H1 (cell line): ENCODE results near the gene MOGAT3. TPM values are rescaled to one million over a fixed set of nuclear protein-coding genes. Genes with fewer than 3 reads are reported as not detected.

Experiments
- CTCF ChIA-PET: fragments of 300-600 bp; sonication (Branson Sonifier 250); formaldehyde crosslinking; loops from one replicate; lab custom pipeline; 2021; ENCODE audit not compliant: partially characterized antibody; lab: Charles Lee
- POLR2A ChIA-PET: fragments of 300-600 bp; sonication (Branson Sonifier 250); formaldehyde crosslinking; loops from one replicate; lab custom pipeline; 2021; ENCODE audit warnings: inconsistent platforms; ENCODE audit not compliant: partially characterized antibody; lab: Charles Lee
- DNase-seq, 2 experiments: peaks; one replicate each; pipeline versions ENCODE4 v3.0.0 to v3.0.0-alpha.2; 2010 to 2022; ENCODE audit warnings: low spot score in 2 of 2, low read depth in 1 of 2, mixed read lengths in 1 of 2
- FAIRE-seq: peaks from 2 replicates; lab custom pipeline; 2011; peaks lifted over from hg19 to GRCh38; lab: Jason Lieb, UNC
- H2AFZ ChIP-seq: 2 replicates; pipeline ENCODE4 v1.8.1; 2012; ENCODE audit warnings: low read length, inconsistent platforms
- H2AK5ac ChIP-seq: 2 replicates; pipeline ENCODE4 v1.6.1; 2013; ENCODE audit warnings: low read depth, low read length
- H2BK120ac ChIP-seq: replicated peaks from 2 replicates; pipeline ENCODE3; 2013; ENCODE audit warnings: low read depth, low read length, inconsistent platforms
- H2BK12ac ChIP-seq: 2 replicates; pipeline ENCODE4 v1.6.1; 2013; ENCODE audit warnings: low read depth, low read length
- H2BK15ac ChIP-seq: 2 replicates; pipeline ENCODE4 v1.6.1; 2013; ENCODE audit warnings: low read length
- H2BK20ac ChIP-seq: 2 replicates; pipeline ENCODE4 v1.6.1; 2013; ENCODE audit warnings: low read length
- H2BK5ac ChIP-seq: 2 replicates; pipeline ENCODE4 v1.6.1; 2013; ENCODE audit warnings: low read depth, low read length
- H3K14ac ChIP-seq: 2 replicates; pipeline ENCODE4 v1.6.1; 2013; ENCODE audit warnings: inconsistent platforms; ENCODE audit not compliant: insufficient read length
- H3K18ac ChIP-seq: 2 replicates; pipeline ENCODE4 v1.6.1; 2013; ENCODE audit warnings: low read length; ENCODE audit errors: extremely low read depth
- H3K23ac ChIP-seq: 2 replicates; pipeline ENCODE4 v1.6.1; 2013; ENCODE audit warnings: inconsistent platforms; ENCODE audit not compliant: insufficient read length
- H3K23me2 ChIP-seq: 2 replicates; pipeline ENCODE4 v1.6.1; 2013; ENCODE audit warnings: low read depth, low read length
- H3K27ac ChIP-seq: 2 replicates; pipeline ENCODE4 v1.6.1; 2011; ENCODE audit warnings: low read depth, low read length, inconsistent platforms
- H3K27me3 ChIP-seq, 4 experiments: replicated peaks in 1 of 4; 1 replicate in 1 of 4; 2 replicates in 3 of 4; pipeline versions ENCODE4 v1.6.1 to v1.8.1; 2011 to 2013; ENCODE audit warnings: low read length in 3 of 4, mild to moderate bottlenecking in 3 of 4, inconsistent platforms in 2 of 4, mixed read lengths in 2 of 4, moderate library complexity in 1 of 4; ENCODE audit not compliant: control insufficient read depth in 3 of 4, insufficient read depth in 3 of 4; ENCODE audit errors: extremely low read depth in 1 of 4
- H3K36me3 ChIP-seq, 4 experiments: 2 replicates each; pipeline versions ENCODE4 v1.6.1 to v1.8.1; 2011 to 2013; ENCODE audit warnings: mild to moderate bottlenecking in 4 of 4, low read length in 3 of 4, moderate library complexity in 2 of 4, control low read depth in 1 of 4, inconsistent platforms in 1 of 4; ENCODE audit not compliant: insufficient read depth in 4 of 4, control insufficient read depth in 2 of 4
- H3K4ac ChIP-seq: replicated peaks from 2 replicates; pipeline ENCODE3; 2013; ENCODE audit warnings: low read length, low read depth, mixed read lengths, inconsistent platforms; ENCODE audit not compliant: insufficient read length
- H3K4me1 ChIP-seq, 4 experiments: replicated peaks in 1 of 4; 1 replicate in 1 of 4; 2 replicates in 3 of 4; pipeline versions ENCODE4 v1.6.1 to v1.8.1; 2011 to 2013; ENCODE audit warnings: low read length in 3 of 4, inconsistent platforms in 2 of 4, mixed read lengths in 1 of 4; ENCODE audit not compliant: insufficient read depth in 4 of 4, control insufficient read depth in 3 of 4
- H3K4me2 ChIP-seq, 2 experiments: 2 replicates each; pipeline versions ENCODE4 v1.6.1 to v1.8.1; 2011 to 2013; ENCODE audit warnings: low read depth in 2 of 2, low read length in 2 of 2, control low read depth in 1 of 2, inconsistent platforms in 1 of 2, mild to moderate bottlenecking in 1 of 2; ENCODE audit not compliant: insufficient read depth in 1 of 2
- H3K4me3 ChIP-seq, 4 experiments: fragments of 200-600, 300-600 bp in 1 of 4; sonication (generic), shearing (Covaris generic), sonication (Bioruptor Twin) in 1 of 4; 2 replicates each; pipeline versions ENCODE4 v1.5.1 to v1.8.1; 2011 to 2016; ENCODE audit warnings: low read length in 4 of 4, low read depth in 3 of 4, control low read depth in 2 of 4, inconsistent platforms in 2 of 4, mild to moderate bottlenecking in 2 of 4, mixed read lengths in 1 of 4, moderate library complexity in 1 of 4; ENCODE audit not compliant: insufficient read depth in 2 of 4; ENCODE audit errors: extremely low read depth in 1 of 4
- H3K56ac ChIP-seq: replicated peaks from 2 replicates; pipeline ENCODE3; 2013; ENCODE audit warnings: low read depth, mild to moderate bottlenecking, mixed read lengths, low read length, inconsistent platforms; ENCODE audit not compliant: insufficient read length
- H3K79me1 ChIP-seq: 2 replicates; pipeline ENCODE4 v1.6.1; 2013; ENCODE audit warnings: low read depth, low read length, control low read depth
- H3K79me2 ChIP-seq, 2 experiments: 2 replicates each; pipeline versions ENCODE4 v1.6.1 to v1.8.1; 2012 to 2013; ENCODE audit warnings: low read length in 2 of 2, mild to moderate bottlenecking in 2 of 2, inconsistent platforms in 1 of 2; ENCODE audit not compliant: insufficient read depth in 2 of 2, control insufficient read depth in 1 of 2
- H3K9ac ChIP-seq, 4 experiments: replicated peaks in 1 of 4; 1 replicate in 1 of 4; 2 replicates in 3 of 4; pipeline versions ENCODE4 v1.6.1 to v1.8.1; 2011 to 2013; ENCODE audit warnings: low read depth in 3 of 4, low read length in 3 of 4, control low read depth in 2 of 4, mild to moderate bottlenecking in 2 of 4, moderate library complexity in 2 of 4, inconsistent platforms in 1 of 4; ENCODE audit errors: extremely low read depth in 1 of 4
- H3K9me3 ChIP-seq, 2 experiments: 2 replicates each; pipeline versions ENCODE4 v1.6.1 to v1.8.1; 2012 to 2013; ENCODE audit warnings: mild to moderate bottlenecking in 2 of 2, moderate library complexity in 2 of 2, control low read depth in 1 of 2, inconsistent platforms in 1 of 2, low read depth in 1 of 2, low read length in 1 of 2, mixed read lengths in 1 of 2; ENCODE audit not compliant: insufficient read depth in 2 of 2
- H4K20me1 ChIP-seq, 2 experiments: replicated peaks in 1 of 2; 2 replicates each; pipeline versions ENCODE3 to v1.8.1; 2011 to 2013; ENCODE audit warnings: inconsistent platforms in 2 of 2, low read length in 2 of 2, mild to moderate bottlenecking in 1 of 2; ENCODE audit not compliant: insufficient read depth in 2 of 2, control insufficient read depth in 1 of 2
- H4K5ac ChIP-seq: 2 replicates; pipeline ENCODE4 v1.6.1; 2013; ENCODE audit warnings: low read length, low read depth, mixed read lengths, inconsistent platforms; ENCODE audit not compliant: insufficient read length
- H4K8ac ChIP-seq: 2 replicates; pipeline ENCODE4 v1.8.0; 2013; ENCODE audit warnings: mild to moderate bottlenecking, moderate library complexity, low read length, inconsistent platforms; ENCODE audit not compliant: insufficient read depth; ENCODE audit errors: extremely low read depth
- H4K91ac ChIP-seq: replicated peaks from 2 replicates; pipeline ENCODE3; 2013; ENCODE audit warnings: low read length, mixed read lengths, inconsistent platforms; ENCODE audit not compliant: insufficient read length
- ATF2 ChIP-seq: IDR thresholded peaks from 2 replicates; pipeline ENCODE4 v1.6.1; 2012; ENCODE audit warnings: low read length, inconsistent platforms
- CREB1 ChIP-seq: IDR thresholded peaks from 2 replicates; pipeline ENCODE4 v1.6.1; 2012; ENCODE audit warnings: inconsistent platforms
- CTBP2 ChIP-seq: IDR thresholded peaks from 2 replicates; pipeline ENCODE4 v1.7.0; 2011; ENCODE audit warnings: borderline replicate concordance, mild to moderate bottlenecking, moderate library complexity, mixed read lengths, low read length; ENCODE audit not compliant: insufficient read depth, insufficient read length
- KDM4A ChIP-seq: IDR thresholded peaks from one replicate; pipeline ENCODE4 v1.7.1; 2012; ENCODE audit warnings: low read depth, mild to moderate bottlenecking, moderate library complexity, low read length, inconsistent platforms; ENCODE audit not compliant: severe bottlenecking
- MAX ChIP-seq: IDR thresholded peaks from 2 replicates; pipeline ENCODE4 v1.6.1; 2012; ENCODE audit warnings: inconsistent platforms
- RAD21 ChIP-seq, 2 experiments: IDR thresholded peaks in 1 of 2; conservative IDR thresholded peaks in 1 of 2; 2 replicates each; pipeline ENCODE4 v1.6.1; 2011; ENCODE audit warnings: low read depth in 2 of 2, low read length in 2 of 2, improper control_type of control experiment in 1 of 2, inconsistent platforms in 1 of 2, mild to moderate bottlenecking in 1 of 2, moderate library complexity in 1 of 2
- RFX5 ChIP-seq: IDR thresholded peaks from 2 replicates; pipeline ENCODE4 v1.6.1; 2011; ENCODE audit warnings: low read depth, low read length, improper control_type of control experiment, borderline replicate concordance
- YY1 ChIP-seq: IDR thresholded peaks from 2 replicates; pipeline ENCODE4 v1.6.1; 2011; ENCODE audit warnings: low read depth, mild to moderate bottlenecking, low read length
- WGBS, 2 experiments: shearing (Covaris generic) in 1 of 2; methylation state at CpG; one replicate each; pipeline versions ENCODE4 v1.1.6 to v1.1.7; 2013 to 2015; ENCODE audit warnings: low lambda C conversion rate in 2 of 2, mixed read lengths in 2 of 2, inconsistent platforms in 1 of 2, low coverage in 1 of 2, missing lambda C conversion rate in 1 of 2; ENCODE audit not compliant: insufficient replicate concordance in 2 of 2, insufficient coverage in 1 of 2, insufficient read length in 1 of 2; ENCODE audit errors: extremely low coverage in 1 of 2, missing lambda C conversion rate in 1 of 2; 5-methylcytosine and 5-hydroxymethylcytosine counted together
- polyA plus RNA-seq, 7 experiments: library from polyadenylated mRNA; depleted of rRNA in 3 of 7; stranded (reverse) in 5 of 7; unstranded in 2 of 7; fragments of >200 nt in 5 of 7; fragments of 200-250 nt in 2 of 7; gene quantifications; 1 replicate in 5 of 7; 2 replicates in 1 of 7; 4 replicates in 1 of 7; pipeline versions ENCODE4 v1.2.1 to v1.2.3, GENCODE V29; 2011 to 2013; ENCODE audit warnings: missing spikeins in 2 of 7, mixed read lengths in 2 of 7
- total RNA-seq: library from RNA; stranded (reverse); fragmentation: NEBNext Ultra II Directional; extraction: Animal tissue kit (Norgen Biotek cat#: 25700); gene quantifications from 2 replicates; pipeline ENCODE4 v1.2.1, GENCODE V29; 2021

The MOGAT3 gene
- total and polyA plus RNA-seq, 2 of the 8 experiments (the other 6 are each of a cell fraction or from before 2014, with no cell fraction given), result 0.21 to 0.82 TPM

- Histone ChIP-seq H2AFZ (peak overlapping the region; percentile 36; the same call in 1 of the 2 replicates), H3K56ac (no peak overlapping the region), H2AK5ac (no peak overlapping the region), H2BK15ac (peak overlapping the region; percentile 98; the same call in 1 of the 2 replicates), H4K8ac (no peak overlapping the region; the same call in 1 of the 2 replicates), H3K36me3 (no peaks in the 10 kb centered on the region), H2BK12ac (peak overlapping the region; percentile 99; the same call in 1 of the 2 replicates), H3K4me3 (peak overlapping the region in 3 of 4 experiments; percentile 30 to 63 (median 44); a peak in 6 of 8 replicates), H3K4ac (no peak overlapping the region), H3K79me2 (no peaks in the 10 kb centered on the region), H3K9ac (no peak overlapping the region), H2BK120ac (no peak overlapping the region), H3K79me1 (no peaks in the 10 kb centered on the region), H3K18ac (no peak overlapping the region; the same call in 1 of the 2 replicates), H4K5ac (no peak overlapping the region), H2BK5ac (no peak overlapping the region), H3K4me2 (peak overlapping the region; percentile 44 to 90), H4K20me1 (peaks cover 2 to 12% of the 10 kb centered on the region in 2 experiments), H3K14ac (no peak overlapping the region), H3K9me3 (no peaks in the 10 kb centered on the region), H3K23me2 (peaks cover 36% of the 10 kb centered on the region), H3K27ac (no peak overlapping the region), H3K27me3 (peaks cover 52 to 93% (median 81%) of the 10 kb centered on the region in 4 experiments), H3K23ac (no peak overlapping the region), H2BK20ac (peak overlapping the region; percentile 98; the same call in 1 of the 2 replicates), H3K4me1 (peaks cover 11 to 74% (median 50%) of the 10 kb centered on the region in 4 experiments), H4K91ac (no peak overlapping the region)
- FAIRE-seq (no peak), DNase-seq (peak in 1 of 2 experiments; percentile 98)
- 1% methylated on average over 25 of the region's 33 CpGs; no CpG with 5 or more reads in 1 of the 2 experiments for WGBS, 2 experiments
- ChIA-PET CTCF (interaction anchor here (0.8 to 3.0 kb wide), 19 partner anchors 7 to 276 kb away, joined by 3 to 38 read pairs (median 5); partner anchors contain the start of genes MOGAT3 and NAT16), POLR2A (interaction anchor here (0.9 to 2.2 kb wide), 5 partner anchors 9 to 124 kb away, joined by 3 to 10 read pairs (median 4); no protein-coding TSS in a partner anchor)
- TF ChIP-seq RFX5, result no peak
- TF ChIP-seq KDM4A, result peak; percentile 42
- TF ChIP-seq CTBP2, result peak; percentile 34
- 0 out of 2 replicates have a peak, but pooled peaks have one; percentile 24 for TF ChIP-seq MAX
- peak; percentile 54 to 66 for TF ChIP-seq RAD21 (IDR thresholded peaks at IDR 0.05 in 1 of 2, conservative IDR thresholded peaks at IDR 0.05 in 1 of 2; ENCODE audit: low read depth in 2 of 2, low read length in 2 of 2)
- TF ChIP-seq YY1, result no peak
- no peak for TF ChIP-seq ATF2
- TF ChIP-seq CREB1, result peak; percentile 66; the same call in 1 of the 2 replicates
Observed at GRCh38 chr7:101169838-101170551, 30.8 kb downstream of the MOGAT3 start.
